GM15510 (cell line): ENCODE measurements around the gene PELI2.

Source experiments
- POLR2A ChIP-seq: IDR thresholded peaks from 3 replicates; pipeline ENCODE4 v1.6.1; 2011; ENCODE audit warnings: borderline replicate concordance; ENCODE audit not compliant: insufficient read length; ENCODE audit errors: extremely low read depth

PELI2 gene

GRCh38 chr14:56195223-56195622, 77.0 kb downstream of the PELI2 start:
- TF ChIP-seq POLR2A: no peak

- no peak for TF ChIP-seq POLR2A
Measured at GRCh38 chr14:56195704-56196103, 77.5 kb downstream of the PELI2 start.

- no peak for TF ChIP-seq POLR2A
Measured at GRCh38 chr14:56196274-56196673, 78.1 kb downstream of the PELI2 start.

GRCh38 chr14:56197150-56197549, 78.9 kb downstream of the PELI2 start:
- TF ChIP-seq POLR2A: no peak

GRCh38 chr14:56198438-56198837, 80.2 kb downstream of the PELI2 start:
- TF ChIP-seq POLR2A: no peak

- TF ChIP-seq POLR2A: no peak
Measured at GRCh38 chr14:56199095-56199981, 81.1 kb downstream of the PELI2 start.

GRCh38 chr14:56199982-56200577, 81.9 kb downstream of the PELI2 start:
- no peak for TF ChIP-seq POLR2A

- no peak for TF ChIP-seq POLR2A
Measured at GRCh38 chr14:56202256-56202655, 84.0 kb downstream of the PELI2 start.

- TF ChIP-seq POLR2A: no peak
Measured at GRCh38 chr14:56205881-56206280, 87.7 kb downstream of the PELI2 start.

- TF ChIP-seq POLR2A: no peak
Measured at GRCh38 chr14:56206596-56206995, 88.4 kb downstream of the PELI2 start.

- TF ChIP-seq POLR2A: no peak
Measured at GRCh38 chr14:56207626-56208292, 89.5 kb downstream of the PELI2 start.

GRCh38 chr14:56208520-56208919, 90.3 kb downstream of the PELI2 start:
- TF ChIP-seq POLR2A: no peak

- TF ChIP-seq POLR2A: no peak
Measured at GRCh38 chr14:56210571-56210970, 92.4 kb downstream of the PELI2 start.

- no peak for TF ChIP-seq POLR2A
Measured at GRCh38 chr14:56211084-56211483, 92.9 kb downstream of the PELI2 start.

GRCh38 chr14:56211844-56212243, 93.6 kb downstream of the PELI2 start:
- TF ChIP-seq POLR2A: no peak
